ENCODE data around the gene RNF222. TPM values are rescaled to one million over a fixed set of nuclear protein-coding genes. Genes with fewer than 3 reads are reported as not detected.

Gene RNF222
- total and polyA plus RNA-seq, 2 experiments from 2014 or later, result 0.07 TPM; not detected in 1

GRCh38 chr17:8372422-8372821 is 25.2 kb downstream of the RNF222 start:
- Histone ChIP-seq H3F3A (replicated peaks; ENCODE audit: low read depth) (peaks cover 8% of the 10 kb centered on the region), H3K4me1 (ENCODE audit: insufficient read depth) (peaks cover 13% of the 10 kb centered on the region; the same call in 1 of the 2 replicates), H2AFZ (no peak overlapping the region), H3K9me2 (ENCODE audit: insufficient read depth) (no peaks in the 10 kb centered on the region), H3K36me3 (ENCODE audit: insufficient read depth) (peaks cover 17% of the 10 kb centered on the region), H3K4me2 (no peak overlapping the region), H3K4me3 (no peak overlapping the region), H4K20me1 (replicated peaks; ENCODE audit: insufficient read depth) (no peaks in the 10 kb centered on the region), H3K27me3 (ENCODE audit: insufficient read depth) (no peaks in the 10 kb centered on the region), H3K27ac (ENCODE audit: low read depth) (no peak overlapping the region), H3K79me2 (replicated peaks; ENCODE audit: insufficient read depth) (no peaks in the 10 kb centered on the region)
- Mint-ChIP-seq H3K36me3 (ENCODE audit: low read depth) (peaks cover 53% of the 10 kb centered on the region), H3K9me3 (no peaks in the 10 kb centered on the region), H3K27ac (no peak overlapping the region), H3K27me3 (ENCODE audit: insufficient read depth, low read depth, poor library complexity) (peaks cover 8% of the 10 kb centered on the region), H3K4me1 (peaks cover 12% of the 10 kb centered on the region; the same call in 2 of the 3 replicates), H3K4me3 (no peak overlapping the region)
- ATAC-seq (no peak), DNase-seq (ENCODE audit: low spot score) (no peak)
- no peak for TF ChIP-seq CTCF (conservative IDR thresholded peaks at IDR 0.05; ENCODE audit: low read depth in 2 of 2)
- no peak for TF ChIP-seq REST (IDR thresholded peaks at IDR 0.05; ENCODE audit: unreplicated experiment)
- TF ChIP-seq EZH2 (IDR thresholded peaks at IDR 0.05; ENCODE audit: low read depth, unreplicated experiment), result no peak
- no peak for TF ChIP-seq ZNF114 (CRISPR knock-in tag; IDR thresholded peaks at IDR 0.05)
- no peak for TF ChIP-seq ZNF331 (CRISPR knock-in tag; IDR thresholded peaks at IDR 0.05; ENCODE audit: low read depth)
- TF ChIP-seq JUNB (IDR thresholded peaks at IDR 0.05; ENCODE audit: unreplicated experiment), result no peak
- TF ChIP-seq POLR2AphosphoS5 (IDR thresholded peaks at IDR 0.05; ENCODE audit: low read depth), result no peak
- TF ChIP-seq NANOG (IDR thresholded peaks at IDR 0.05; ENCODE audit: borderline replicate concordance), result no peak
- TF ChIP-seq ZNF462 (CRISPR knock-in tag; IDR thresholded peaks at IDR 0.05), result no peak
- no peak for TF ChIP-seq STAT1 (IDR thresholded peaks at IDR 0.05; ENCODE audit: unreplicated experiment)
- TF ChIP-seq EZH2phosphoT487 (IDR thresholded peaks at IDR 0.05; ENCODE audit: unreplicated experiment), result no peak
- no peak for TF ChIP-seq CREB1 (CRISPR knock-in tag; IDR thresholded peaks at IDR 0.05; ENCODE audit: low read depth)
- TF ChIP-seq ETS1 (IDR thresholded peaks at IDR 0.05), result no peak

Data from GM23338 (cell line).